Osteoblast (primary cell): ENCODE data around the gene ANO2. TPM values are rescaled to one million over a fixed set of nuclear protein-coding genes. Genes with fewer than 3 reads are reported as not detected.
A peak's percentile ranks its signal among the peaks of the same experiment; 100 is the strongest.

Source experiments
- DNase-seq: peaks from one replicate; pipeline ENCODE4 v3.0.0; 2011; ENCODE audit warnings: low spot score, mixed read lengths; ENCODE audit not compliant: insufficient read length; ENCODE audit errors: missing footprints
- H2AFZ ChIP-seq: 2 replicates; pipeline ENCODE4 v1.6.0; 2011; ENCODE audit warnings: mild to moderate bottlenecking, low read length
- H3K27ac ChIP-seq: 2 replicates; pipeline ENCODE4 v1.5.1; 2011; ENCODE audit warnings: mild to moderate bottlenecking, low read depth, low read length, moderate library complexity
- H3K27me3 ChIP-seq: 2 replicates; pipeline ENCODE4 v1.6.0; 2012; ENCODE audit warnings: mild to moderate bottlenecking, control low read depth, inconsistent platforms, low read length, moderate library complexity; ENCODE audit not compliant: insufficient read depth
- H3K36me3 ChIP-seq: 2 replicates; pipeline ENCODE4 v1.5.1; 2011; ENCODE audit warnings: mild to moderate bottlenecking, low read length, control low read depth, moderate library complexity; ENCODE audit not compliant: insufficient read depth
- H3K4me1 ChIP-seq: 2 replicates; pipeline ENCODE4 v1.5.1; 2011; ENCODE audit warnings: mild to moderate bottlenecking, low read length, control low read depth, moderate library complexity; ENCODE audit not compliant: insufficient read depth
- H3K4me2 ChIP-seq: 2 replicates; pipeline ENCODE4 v1.6.0; 2011; ENCODE audit warnings: mild to moderate bottlenecking, low read length; ENCODE audit not compliant: insufficient read depth
- H3K4me3 ChIP-seq: fragments of 200-600 bp; sonication (generic); 3 replicates; pipeline ENCODE4 v1.5.1; 2012; ENCODE audit warnings: mild to moderate bottlenecking, low read length, inconsistent platforms; ENCODE audit not compliant: insufficient read depth
- H3K79me2 ChIP-seq: 2 replicates; pipeline ENCODE4 v1.6.0; 2012; ENCODE audit warnings: mild to moderate bottlenecking, low read length, control low read depth, inconsistent platforms; ENCODE audit not compliant: insufficient read depth
- H3K9me3 ChIP-seq: 2 replicates; pipeline ENCODE4 v1.5.1; 2011; ENCODE audit warnings: low read depth, low read length, control low read depth
- H4K20me1 ChIP-seq: 2 replicates; pipeline ENCODE4 v1.6.0; 2012; ENCODE audit warnings: mild to moderate bottlenecking, low read length, control low read depth; ENCODE audit not compliant: insufficient read depth
- total RNA-seq: library from RNA; depleted of rRNA; stranded (reverse); fragments of >200 nt; gene quantifications from 2 replicates; pipeline ENCODE4 v1.2.3, GENCODE V29; 2012
- TF ChIP-seq, protein P1 (sequence below): IDR thresholded peaks from 2 replicates; pipeline ENCODE4 v1.5.1; 2011; ENCODE audit warnings: mild to moderate bottlenecking, low read depth, low read length, moderate library complexity; ENCODE audit errors: extremely low read depth

Gene ANO2
- total RNA-seq, 1 donor = under 0.01 TPM

- no peak overlapping the region for H3K27ac ChIP-seq
- no peak for DNase-seq
- no peaks in the 10 kb centered on the region for H3K36me3 ChIP-seq
- no peak overlapping the region for H3K4me3 ChIP-seq
- no peak overlapping the region for H2AFZ ChIP-seq
- H4K20me1 ChIP-seq = no peaks in the 10 kb centered on the region
- no peak overlapping the region for H3K4me2 ChIP-seq
- H3K9me3 ChIP-seq = no peaks in the 10 kb centered on the region
- H3K79me2 ChIP-seq = no peaks in the 10 kb centered on the region
- no peaks in the 10 kb centered on the region for H3K4me1 ChIP-seq
- no peaks in the 10 kb centered on the region for H3K27me3 ChIP-seq
- TF ChIP-seq, protein P1, sequence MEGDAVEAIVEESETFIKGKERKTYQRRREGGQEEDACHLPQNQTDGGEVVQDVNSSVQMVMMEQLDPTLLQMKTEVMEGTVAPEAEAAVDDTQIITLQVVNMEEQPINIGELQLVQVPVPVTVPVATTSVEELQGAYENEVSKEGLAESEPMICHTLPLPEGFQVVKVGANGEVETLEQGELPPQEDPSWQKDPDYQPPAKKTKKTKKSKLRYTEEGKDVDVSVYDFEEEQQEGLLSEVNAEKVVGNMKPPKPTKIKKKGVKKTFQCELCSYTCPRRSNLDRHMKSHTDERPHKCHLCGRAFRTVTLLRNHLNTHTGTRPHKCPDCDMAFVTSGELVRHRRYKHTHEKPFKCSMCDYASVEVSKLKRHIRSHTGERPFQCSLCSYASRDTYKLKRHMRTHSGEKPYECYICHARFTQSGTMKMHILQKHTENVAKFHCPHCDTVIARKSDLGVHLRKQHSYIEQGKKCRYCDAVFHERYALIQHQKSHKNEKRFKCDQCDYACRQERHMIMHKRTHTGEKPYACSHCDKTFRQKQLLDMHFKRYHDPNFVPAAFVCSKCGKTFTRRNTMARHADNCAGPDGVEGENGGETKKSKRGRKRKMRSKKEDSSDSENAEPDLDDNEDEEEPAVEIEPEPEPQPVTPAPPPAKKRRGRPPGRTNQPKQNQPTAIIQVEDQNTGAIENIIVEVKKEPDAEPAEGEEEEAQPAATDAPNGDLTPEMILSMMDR = no peak
These were observed 69.2 kb downstream of the ANO2 start for GRCh38 chr12:5875851-5876250.

DNA sequence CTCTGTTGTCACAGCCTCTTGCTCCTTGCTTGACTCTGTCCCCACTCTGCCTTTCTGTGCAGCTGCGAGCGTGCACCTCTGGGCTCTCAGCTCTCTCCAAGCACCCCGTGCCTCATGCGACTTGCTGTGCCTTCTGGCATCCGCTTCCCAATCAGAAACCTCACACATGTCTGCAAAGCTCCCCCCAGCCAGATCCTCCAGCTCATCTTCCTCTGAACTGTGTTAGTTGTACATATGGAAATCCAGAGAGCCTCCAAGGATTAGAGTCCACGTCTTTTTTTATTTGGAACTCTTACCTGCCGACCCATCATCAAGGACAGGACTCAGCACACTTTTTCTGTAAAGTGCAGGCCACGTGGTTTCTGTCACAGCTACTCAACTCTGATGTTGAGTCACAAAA, 70.5 kb downstream of the ANO2 start:
- H3K4me2 ChIP-seq = no peak overlapping the region
- no peak for DNase-seq

DNA sequence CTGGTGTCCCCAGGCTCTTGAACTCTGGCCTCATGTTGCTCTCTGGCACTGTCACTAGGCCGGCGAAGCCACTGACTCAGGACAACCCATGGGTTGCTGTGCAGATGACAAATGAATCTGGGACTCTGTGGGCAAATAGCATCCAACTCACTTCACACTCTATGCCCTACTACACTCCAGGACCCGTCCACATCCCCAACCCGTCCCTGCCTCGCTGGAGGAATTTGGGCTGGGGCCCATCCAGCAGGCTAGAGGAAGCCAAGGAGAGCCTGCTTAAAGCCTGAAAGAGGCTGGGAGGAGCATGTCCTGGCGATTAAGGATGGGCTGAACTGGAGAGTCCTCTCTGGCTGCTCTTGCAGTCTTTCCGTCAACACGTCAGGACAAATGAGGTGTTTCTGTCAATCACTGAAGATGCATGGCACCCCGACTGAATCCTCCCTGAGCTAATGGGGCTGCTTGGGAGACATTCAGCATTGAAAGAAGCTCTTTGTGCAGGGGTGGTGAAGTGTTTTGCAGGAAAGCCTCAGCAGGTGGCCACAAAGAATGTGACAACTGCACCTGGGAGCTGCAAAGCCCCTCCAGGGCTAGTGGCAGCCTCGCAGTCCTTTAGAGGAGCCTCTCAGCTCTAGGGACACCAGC, 71.7 kb downstream of the ANO2 start:
- Histone ChIP-seq H3K36me3 (no peaks in the 10 kb centered on the region), H4K20me1 (no peaks in the 10 kb centered on the region), H3K4me3 (no peak overlapping the region)

More for the DNA sequence above, 70.5 kb downstream of the ANO2 start:
- Histone ChIP-seq H2AFZ (no peak overlapping the region), H3K36me3 (no peaks in the 10 kb centered on the region), H3K79me2 (no peaks in the 10 kb centered on the region), H3K27me3 (no peaks in the 10 kb centered on the region), H4K20me1 (no peaks in the 10 kb centered on the region), H3K27ac (no peak overlapping the region), H3K4me1 (no peaks in the 10 kb centered on the region), H3K9me3 (no peaks in the 10 kb centered on the region), H3K4me3 (no peak overlapping the region)
- TF ChIP-seq, protein P1 = no peak

DNA sequence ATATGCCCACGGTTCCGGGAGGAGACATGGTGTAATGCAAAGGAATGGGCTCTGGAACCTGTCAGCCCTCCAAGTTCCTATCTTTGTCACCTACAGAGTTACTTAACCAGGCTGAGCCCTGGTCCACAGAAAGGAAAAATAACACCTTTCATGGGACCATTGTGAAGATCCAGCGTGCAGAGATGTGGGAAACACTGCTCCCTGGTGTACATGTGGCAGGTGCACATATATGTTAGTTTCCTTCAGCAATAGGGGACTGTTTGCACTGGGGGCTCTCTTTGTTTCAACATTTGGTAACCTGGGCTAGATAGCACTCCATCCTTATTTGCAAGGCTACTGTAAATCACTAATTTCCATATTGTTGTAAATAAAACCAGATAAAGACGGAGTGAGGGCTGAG, 72.3 kb downstream of the ANO2 start:
- H2AFZ ChIP-seq = no peak overlapping the region
- H3K27me3 ChIP-seq = no peaks in the 10 kb centered on the region
- H3K4me1 ChIP-seq = no peaks in the 10 kb centered on the region
- H3K36me3 ChIP-seq = no peaks in the 10 kb centered on the region
- no peaks in the 10 kb centered on the region for H3K79me2 ChIP-seq
- no peaks in the 10 kb centered on the region for H3K9me3 ChIP-seq
- H3K4me2 ChIP-seq = no peak overlapping the region
- no peak overlapping the region for H3K4me3 ChIP-seq
- no peak overlapping the region for H3K27ac ChIP-seq
- DNase-seq = no peak
- TF ChIP-seq, protein P1 = peak; percentile 37
- no peaks in the 10 kb centered on the region for H4K20me1 ChIP-seq

More for the DNA sequence above, 71.7 kb downstream of the ANO2 start:
- H3K4me2 ChIP-seq = no peak overlapping the region
- no peak for DNase-seq
- H2AFZ ChIP-seq = no peak overlapping the region
- TF ChIP-seq, protein P1 = no peak
- H3K27me3 ChIP-seq = no peaks in the 10 kb centered on the region
- H3K79me2 ChIP-seq = no peaks in the 10 kb centered on the region
- no peak overlapping the region for H3K27ac ChIP-seq
- no peaks in the 10 kb centered on the region for H3K4me1 ChIP-seq
- no peaks in the 10 kb centered on the region for H3K9me3 ChIP-seq
